ENCODE measurements around the gene LARGE1.

Gene LARGE1

GRCh38 chr22:33330534-33330933, 589.7 kb downstream of the LARGE1 start:
- no peak overlapping the region for H3K27ac Mint-ChIP-seq
- peaks cover 5% of the 10 kb centered on the region for H3K9me3 Mint-ChIP-seq
- no peaks in the 10 kb centered on the region for H3K4me1 Mint-ChIP-seq (ENCODE audit: low read depth)
- no peaks in the 10 kb centered on the region for H3K27me3 Mint-ChIP-seq (ENCODE audit: low read depth)
- H3K4me3 Mint-ChIP-seq: no peak overlapping the region
- no peak for DNase-seq (ENCODE audit: low spot score)
- no peaks in the 10 kb centered on the region for H3K36me3 Mint-ChIP-seq (ENCODE audit: low read depth)

- H3K36me3 Mint-ChIP-seq (ENCODE audit: low read depth): no peaks in the 10 kb centered on the region
- DNase-seq (ENCODE audit: low spot score): no peak
- no peak overlapping the region for H3K27ac Mint-ChIP-seq
- H3K4me1 Mint-ChIP-seq (ENCODE audit: low read depth): no peaks in the 10 kb centered on the region
- H3K27me3 Mint-ChIP-seq (ENCODE audit: low read depth): no peaks in the 10 kb centered on the region
- peaks cover 4% of the 10 kb centered on the region for H3K9me3 Mint-ChIP-seq
- no peak overlapping the region for H3K4me3 Mint-ChIP-seq
Observed at GRCh38 chr22:33329398-33329797, 590.9 kb downstream of the LARGE1 start.

- H3K27ac Mint-ChIP-seq: no peak overlapping the region
- no peaks in the 10 kb centered on the region for H3K4me1 Mint-ChIP-seq (ENCODE audit: low read depth)
- DNase-seq (ENCODE audit: low spot score): no peak
- no peak overlapping the region for H3K4me3 Mint-ChIP-seq
- no peaks in the 10 kb centered on the region for H3K36me3 Mint-ChIP-seq (ENCODE audit: low read depth)
- H3K27me3 Mint-ChIP-seq (ENCODE audit: low read depth): no peaks in the 10 kb centered on the region
- peaks cover 4% of the 10 kb centered on the region for H3K9me3 Mint-ChIP-seq
Observed at GRCh38 chr22:33328789-33329296, 591.4 kb downstream of the LARGE1 start.

- H3K36me3 Mint-ChIP-seq (ENCODE audit: low read depth): no peaks in the 10 kb centered on the region
- H3K4me3 Mint-ChIP-seq: no peak overlapping the region
- no peaks in the 10 kb centered on the region for H3K27me3 Mint-ChIP-seq (ENCODE audit: low read depth)
- no peak for DNase-seq (ENCODE audit: low spot score)
- no peaks in the 10 kb centered on the region for H3K4me1 Mint-ChIP-seq (ENCODE audit: low read depth)
- H3K27ac Mint-ChIP-seq: no peak overlapping the region
- no peaks in the 10 kb centered on the region for H3K9me3 Mint-ChIP-seq
Observed at GRCh38 chr22:33327348-33327860, 592.9 kb downstream of the LARGE1 start.

- Mint-ChIP-seq H3K36me3 (ENCODE audit: low read depth) (no peaks in the 10 kb centered on the region), H3K4me3 (no peak overlapping the region), H3K4me1 (ENCODE audit: low read depth) (no peaks in the 10 kb centered on the region), H3K27me3 (ENCODE audit: low read depth) (no peaks in the 10 kb centered on the region), H3K27ac (no peak overlapping the region), H3K9me3 (no peaks in the 10 kb centered on the region)
- no peak for DNase-seq (ENCODE audit: low spot score)
Observed at GRCh38 chr22:33326540-33327295, 593.6 kb downstream of the LARGE1 start.

- Mint-ChIP-seq H3K4me1 (ENCODE audit: low read depth) (no peaks in the 10 kb centered on the region), H3K4me3 (no peak overlapping the region), H3K9me3 (no peaks in the 10 kb centered on the region), H3K27me3 (ENCODE audit: low read depth) (no peaks in the 10 kb centered on the region), H3K27ac (no peak overlapping the region), H3K36me3 (ENCODE audit: low read depth) (no peaks in the 10 kb centered on the region)
- no peak for DNase-seq (ENCODE audit: low spot score)
Observed at GRCh38 chr22:33325232-33326004, 594.9 kb downstream of the LARGE1 start.

GRCh38 chr22:33324228-33324627, 596.0 kb downstream of the LARGE1 start:
- no peaks in the 10 kb centered on the region for H3K27me3 Mint-ChIP-seq (ENCODE audit: low read depth)
- H3K4me1 Mint-ChIP-seq (ENCODE audit: low read depth): no peaks in the 10 kb centered on the region
- no peaks in the 10 kb centered on the region for H3K9me3 Mint-ChIP-seq
- no peaks in the 10 kb centered on the region for H3K36me3 Mint-ChIP-seq (ENCODE audit: low read depth)
- DNase-seq (ENCODE audit: low spot score): no peak
- H3K27ac Mint-ChIP-seq: no peak overlapping the region
- H3K4me3 Mint-ChIP-seq: no peak overlapping the region

GRCh38 chr22:33321466-33321865, 598.8 kb downstream of the LARGE1 start:
- Mint-ChIP-seq H3K4me3 (no peak overlapping the region), H3K36me3 (ENCODE audit: low read depth) (no peaks in the 10 kb centered on the region), H3K27me3 (ENCODE audit: low read depth) (no peaks in the 10 kb centered on the region), H3K4me1 (ENCODE audit: low read depth) (no peaks in the 10 kb centered on the region), H3K27ac (no peak overlapping the region), H3K9me3 (peaks cover 6% of the 10 kb centered on the region)
- DNase-seq (ENCODE audit: low spot score): no peak

- H3K27me3 Mint-ChIP-seq (ENCODE audit: low read depth): no peaks in the 10 kb centered on the region
- no peaks in the 10 kb centered on the region for H3K36me3 Mint-ChIP-seq (ENCODE audit: low read depth)
- no peak for DNase-seq (ENCODE audit: low spot score)
- H3K27ac Mint-ChIP-seq: no peak overlapping the region
- H3K9me3 Mint-ChIP-seq: peaks cover 6% of the 10 kb centered on the region
- no peak overlapping the region for H3K4me3 Mint-ChIP-seq
- no peaks in the 10 kb centered on the region for H3K4me1 Mint-ChIP-seq (ENCODE audit: low read depth)
Observed at GRCh38 chr22:33315954-33316353, 604.3 kb downstream of the LARGE1 start.

GRCh38 chr22:33315117-33315516, 605.2 kb downstream of the LARGE1 start:
- H3K4me1 Mint-ChIP-seq (ENCODE audit: low read depth): no peaks in the 10 kb centered on the region
- no peaks in the 10 kb centered on the region for H3K36me3 Mint-ChIP-seq (ENCODE audit: low read depth)
- H3K4me3 Mint-ChIP-seq: no peak overlapping the region
- no peaks in the 10 kb centered on the region for H3K27me3 Mint-ChIP-seq (ENCODE audit: low read depth)
- H3K9me3 Mint-ChIP-seq: peaks cover 6% of the 10 kb centered on the region
- H3K27ac Mint-ChIP-seq: no peak overlapping the region
- no peak for DNase-seq (ENCODE audit: low spot score)

GRCh38 chr22:33314316-33314715, 606.0 kb downstream of the LARGE1 start:
- Mint-ChIP-seq H3K27ac (no peak overlapping the region), H3K4me3 (no peak overlapping the region), H3K36me3 (ENCODE audit: low read depth) (no peaks in the 10 kb centered on the region), H3K9me3 (peaks cover 6% of the 10 kb centered on the region), H3K4me1 (ENCODE audit: low read depth) (no peaks in the 10 kb centered on the region), H3K27me3 (ENCODE audit: low read depth) (no peaks in the 10 kb centered on the region)
- no peak for DNase-seq (ENCODE audit: low spot score)

GRCh38 chr22:33303099-33303498, 617.2 kb downstream of the LARGE1 start:
- H3K36me3 Mint-ChIP-seq (ENCODE audit: low read depth): no peaks in the 10 kb centered on the region
- no peak overlapping the region for H3K27ac Mint-ChIP-seq
- no peak for DNase-seq (ENCODE audit: low spot score)
- no peaks in the 10 kb centered on the region for H3K27me3 Mint-ChIP-seq (ENCODE audit: low read depth)
- H3K4me3 Mint-ChIP-seq: no peak overlapping the region
- no peaks in the 10 kb centered on the region for H3K9me3 Mint-ChIP-seq
- no peaks in the 10 kb centered on the region for H3K4me1 Mint-ChIP-seq (ENCODE audit: low read depth)

GRCh38 chr22:33302549-33302948, 617.7 kb downstream of the LARGE1 start:
- H3K27ac Mint-ChIP-seq: no peak overlapping the region
- no peaks in the 10 kb centered on the region for H3K27me3 Mint-ChIP-seq (ENCODE audit: low read depth)
- H3K36me3 Mint-ChIP-seq (ENCODE audit: low read depth): no peaks in the 10 kb centered on the region
- H3K4me3 Mint-ChIP-seq: no peak overlapping the region
- DNase-seq (ENCODE audit: low spot score): no peak
- no peaks in the 10 kb centered on the region for H3K9me3 Mint-ChIP-seq
- H3K4me1 Mint-ChIP-seq (ENCODE audit: low read depth): no peaks in the 10 kb centered on the region

- Mint-ChIP-seq H3K27ac (no peak overlapping the region), H3K9me3 (no peaks in the 10 kb centered on the region), H3K4me3 (no peak overlapping the region), H3K27me3 (ENCODE audit: low read depth) (no peaks in the 10 kb centered on the region), H3K4me1 (ENCODE audit: low read depth) (no peaks in the 10 kb centered on the region), H3K36me3 (ENCODE audit: low read depth) (no peaks in the 10 kb centered on the region)
- DNase-seq (ENCODE audit: low spot score): peak; percentile 11
Observed at GRCh38 chr22:33302049-33302545, 618.2 kb downstream of the LARGE1 start.
